Ascending aorta (tissue), 2 donors: ENCODE measurements around the gene SF3A2. TPM values are rescaled to one million over a fixed set of nuclear protein-coding genes. Genes with fewer than 3 reads are reported as not detected.
"Not testable (repeated sequence)": the region's sequence is repeated elsewhere in the genome, so short reads cannot be mapped to it uniquely, and the experiment has no call there.

Experiments used
- DNase-seq, 2 donors: peaks; one replicate each; pipeline ENCODE4 v3.0.0-alpha.2; 2019; ENCODE audit warnings: low spot score in 2 of 2
- H3K27ac ChIP-seq, 2 donors: fragments of 200-600 bp; sonication (generic); one replicate each; pipeline ENCODE4 v1.5.1; 2016 to 2017; ENCODE audit warnings: mild to moderate bottlenecking in 1 of 2
- H3K27me3 ChIP-seq: fragments of 200-600 bp; sonication (generic); one replicate; pipeline ENCODE4 v1.5.1; 2017
- H3K36me3 ChIP-seq, 2 donors: fragments of 200-600 bp; sonication (generic); one replicate each; pipeline ENCODE4 v1.5.1; 2016
- H3K4me1 ChIP-seq, 2 donors: fragments of 200-600 bp; sonication (generic); one replicate each; pipeline ENCODE4 v1.5.1; 2016 to 2017; ENCODE audit warnings: mild to moderate bottlenecking in 1 of 2
- H3K4me3 ChIP-seq, 2 donors: fragments of 200-600 bp; sonication (generic); one replicate each; pipeline ENCODE4 v1.5.1; 2016 to 2017; ENCODE audit warnings: mild to moderate bottlenecking in 1 of 2
- H3K9me3 ChIP-seq, 2 donors: fragments of 200-600 bp; sonication (generic); one replicate each; pipeline ENCODE4 v1.5.1; 2016
- CTCF ChIP-seq, 3 experiments: fragments of 200-600 bp in 2 of 3; fragments of 450-650 bp in 1 of 3; sonication (generic) in 2 of 3; IDR thresholded peaks; one replicate each; pipeline ENCODE4 v1.5.1; 2016 to 2019; ENCODE audit warnings: antibody characterized with exemption in 3 of 3, mild to moderate bottlenecking in 1 of 3, moderate library complexity in 1 of 3
- intact Hi-C: fragments of 100-400 bp; cut with DNase I; formaldehyde crosslinking; loops from one replicate; pipeline ENCODE4 v1.15.1; 2023
- total RNA-seq: library from RNA; depleted of rRNA; stranded (reverse); fragments of >200 nt; gene quantifications from one replicate; pipeline ENCODE4 v1.1.0, GENCODE V29; 2016

The SF3A2 gene
- total RNA-seq, 1 donor from 2014 or later = 21.3 TPM

GRCh38 chr19:2275588-2276428 is 39.2 kb downstream of the SF3A2 start:
- peaks cover 22 to 33% of the 10 kb centered on the region in 2 donors for H3K4me1 ChIP-seq
- no peak for TF ChIP-seq CTCF (IDR thresholded peaks at IDR 0.05)
- H3K27ac ChIP-seq = no peak overlapping the region
- H3K36me3 ChIP-seq = peaks cover 26 to 34% of the 10 kb centered on the region in 2 donors
- intact Hi-C loops = no loop called here
- H3K27me3 ChIP-seq = no peaks in the 10 kb centered on the region
- DNase-seq = no peak
- H3K9me3 ChIP-seq = no peaks in the 10 kb centered on the region
- no peak overlapping the region for H3K4me3 ChIP-seq

DNA sequence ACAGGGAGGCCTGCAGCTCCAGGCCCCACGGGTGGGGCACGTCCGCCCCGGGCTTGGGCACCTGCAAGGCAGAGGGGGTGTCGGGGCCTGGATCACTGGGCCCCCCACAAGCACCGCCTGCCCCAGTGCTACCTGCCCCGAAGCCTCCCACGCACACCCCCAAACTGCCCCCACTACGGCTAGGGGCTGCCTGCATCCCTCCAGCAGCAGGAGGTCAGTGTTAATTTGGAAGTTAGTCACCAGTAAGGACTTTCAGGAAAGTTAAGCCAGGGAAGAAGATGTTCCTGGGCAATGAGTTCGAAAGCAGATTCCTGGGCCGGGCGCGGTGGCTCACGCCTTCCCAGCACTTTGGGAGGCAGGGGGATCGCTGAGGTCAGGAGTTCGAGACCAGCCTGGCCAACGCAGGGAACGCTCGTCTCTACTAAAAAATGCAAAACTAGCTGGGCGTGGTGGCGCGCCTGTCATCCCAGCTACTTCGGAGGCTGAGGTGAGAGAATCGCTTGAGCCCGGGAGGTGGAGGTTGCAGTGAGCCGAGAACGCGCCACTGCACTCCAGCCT is 39.9 kb downstream of the SF3A2 start:
- DNase-seq = no peak
- H3K27me3 ChIP-seq = no peaks in the 10 kb centered on the region
- H3K4me3 ChIP-seq = no peak overlapping the region
- no peak for TF ChIP-seq CTCF (IDR thresholded peaks at IDR 0.05)
- intact Hi-C loops = no loop called here
- no peaks in the 10 kb centered on the region for H3K9me3 ChIP-seq
- H3K27ac ChIP-seq = no peak overlapping the region
- peaks cover 22 to 32% of the 10 kb centered on the region in 2 donors for H3K36me3 ChIP-seq
- H3K4me1 ChIP-seq = peaks cover 17 to 31% of the 10 kb centered on the region in 2 donors

DNA sequence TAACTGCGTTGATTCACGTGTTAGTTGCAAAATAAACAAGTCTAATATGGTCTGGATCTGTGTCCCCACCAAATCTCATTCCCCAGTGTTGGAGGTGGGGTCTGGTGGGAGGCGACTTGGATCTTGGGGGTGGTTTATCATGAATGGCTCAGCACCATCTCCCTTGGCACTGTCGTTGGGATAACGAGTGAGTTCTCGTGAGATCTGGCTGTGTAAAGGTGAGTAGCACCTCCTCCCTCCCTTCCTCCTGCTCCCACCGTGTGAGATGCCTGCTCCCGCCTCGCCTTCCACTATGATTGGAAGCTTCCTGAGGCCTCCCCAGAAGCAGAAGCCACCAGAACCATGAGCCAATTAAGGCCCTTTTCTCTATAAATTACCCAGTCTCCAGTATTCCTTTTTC is 40.5 kb downstream of the SF3A2 start:
- H3K27ac ChIP-seq = no peak overlapping the region
- H3K4me1 ChIP-seq = peaks cover 15 to 25% of the 10 kb centered on the region in 2 donors
- H3K4me3 ChIP-seq = no peak overlapping the region
- DNase-seq = no peak
- intact Hi-C loops = no loop called here
- H3K9me3 ChIP-seq = no peaks in the 10 kb centered on the region
- no peak for TF ChIP-seq CTCF (IDR thresholded peaks at IDR 0.05)
- H3K36me3 ChIP-seq = peaks cover 16 to 25% of the 10 kb centered on the region in 2 donors
- no peaks in the 10 kb centered on the region for H3K27me3 ChIP-seq

DNA sequence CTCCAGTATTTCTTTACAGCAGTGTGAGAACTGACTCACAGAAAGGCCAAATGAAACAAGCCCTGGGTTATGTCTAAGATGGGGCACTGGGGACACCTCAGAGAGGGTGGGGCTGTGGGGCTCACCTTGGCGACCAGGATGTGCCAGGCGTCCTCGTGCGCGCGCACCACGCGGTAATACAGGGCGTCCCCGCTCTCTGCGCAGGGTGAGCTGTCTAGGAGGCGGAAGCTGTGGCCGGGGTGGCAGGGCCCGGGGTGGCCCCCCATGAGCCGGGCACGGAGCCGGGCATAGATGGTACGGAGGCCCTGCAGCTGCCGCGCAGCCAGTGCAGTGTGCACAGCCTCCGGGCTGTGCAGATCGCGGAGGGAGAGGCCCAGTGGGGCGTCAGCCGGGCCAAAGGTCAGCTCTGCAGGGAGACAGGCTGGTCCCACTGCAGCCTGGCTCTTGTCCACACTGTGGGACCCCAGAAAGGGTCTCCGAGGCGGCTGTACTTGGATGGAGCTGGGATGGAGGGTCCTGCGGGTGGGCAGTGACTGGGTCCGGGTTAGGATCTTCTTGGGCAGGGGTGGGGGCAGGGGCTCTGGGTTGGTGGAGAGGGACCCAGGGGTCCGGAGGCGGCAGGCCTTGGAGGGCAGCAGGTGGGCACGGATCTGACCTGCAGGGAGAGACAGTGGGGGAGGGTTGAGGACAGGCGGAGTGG is 42.0 kb downstream of the SF3A2 start:
- Histone ChIP-seq H3K4me1 (peaks cover 8 to 12% of the 10 kb centered on the region in 2 donors), H3K36me3 (peaks cover 7 to 14% of the 10 kb centered on the region in 2 donors), H3K27me3 (no peaks in the 10 kb centered on the region), H3K9me3 (no peaks in the 10 kb centered on the region), H3K4me3 (no peak overlapping the region), H3K27ac (no peak overlapping the region)
- no peak for DNase-seq
- intact Hi-C loops = no loop called here
- TF ChIP-seq CTCF (IDR thresholded peaks at IDR 0.05) = no peak

DNA sequence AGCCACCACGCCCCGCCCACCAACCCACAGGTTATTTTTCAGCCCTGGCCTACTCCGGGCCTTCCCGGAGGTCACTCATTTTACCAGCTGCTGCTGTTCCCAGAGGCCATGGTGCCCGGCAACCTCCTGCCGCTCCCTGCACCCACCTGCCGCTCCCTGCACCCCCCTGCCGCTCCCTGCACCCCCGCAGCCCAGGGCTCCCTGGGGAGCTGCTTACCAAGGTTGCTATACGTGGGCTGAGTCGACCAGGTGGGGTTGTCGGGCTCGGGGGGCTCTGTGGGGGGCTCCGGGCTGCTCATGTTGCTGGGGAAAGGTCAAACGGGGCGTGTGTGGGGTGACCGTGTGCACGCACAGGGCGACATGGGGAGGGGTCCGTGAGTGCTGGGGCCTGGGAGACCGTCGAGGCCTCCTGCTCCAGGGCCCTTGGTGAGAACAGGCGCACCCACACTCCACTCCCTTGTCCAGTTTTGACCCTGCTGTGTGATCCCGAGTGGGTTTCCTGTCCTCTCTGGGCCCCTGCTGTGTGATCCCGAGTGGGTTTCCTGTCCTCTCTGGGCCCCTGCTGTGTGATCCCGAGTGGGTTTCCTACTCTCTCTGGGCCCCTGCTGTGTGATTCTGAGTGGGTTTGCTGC is 44.1 kb downstream of the SF3A2 start:
- Histone ChIP-seq H3K27me3 (no peaks in the 10 kb centered on the region), H3K36me3 (peaks cover 7 to 9% of the 10 kb centered on the region in 2 donors), H3K4me1 (peaks cover 0 to 7% of the 10 kb centered on the region in 2 donors), H3K9me3 (no peaks in the 10 kb centered on the region), H3K27ac (no peak overlapping the region), H3K4me3 (no peak overlapping the region)
- TF ChIP-seq CTCF (IDR thresholded peaks at IDR 0.05) = no peak
- no peak for DNase-seq
- intact Hi-C loops = no loop called here

- DNase-seq, intact Hi-C loops, H3K27me3 ChIP-seq, H3K36me3 ChIP-seq, H3K4me1 ChIP-seq, H3K9me3 ChIP-seq, H3K27ac ChIP-seq: not testable (repeated sequence)
- H3K4me3 ChIP-seq = peak overlapping the region; percentile 13 to 54
Measured at GRCh38 chr19:2281265-2282061, 44.8 kb downstream of the SF3A2 start.
